ENCODE measurements around the gene ZCCHC24. TPM values are rescaled to one million over a fixed set of nuclear protein-coding genes. Genes with fewer than 3 reads are reported as not detected.

ZCCHC24 gene
- total RNA-seq, 4 donors from 2014 or later: 15.6 to 41.1 (median 22.5) TPM

- Histone ChIP-seq H3K27ac (no peak overlapping the region), H3K4me1 (peaks cover 45 to 56% (median 52%) of the 10 kb centered on the region in 4 donors), H3K4me3 (no peak overlapping the region), H3K9me3 (no peaks in the 10 kb centered on the region), H3K36me3 (no peaks in the 10 kb centered on the region), H3K27me3 (no peaks in the 10 kb centered on the region)
- TF ChIP-seq POLR2AphosphoS5 (IDR thresholded peaks at IDR 0.05): no peak
- no peak for TF ChIP-seq CTCF (IDR thresholded peaks at IDR 0.05)
- no peak for TF ChIP-seq POLR2A (IDR thresholded peaks at IDR 0.05)
- TF ChIP-seq EP300 (IDR thresholded peaks at IDR 0.05; ENCODE audit: low read depth): no peak
- intact Hi-C loops (cut with DNase I; ENCODE audit: low total_unique reads) (no loop called here), in situ Hi-C loops (cut with MboI; ENCODE audit: low pct_ligation_motif_present in 1 of 4, low pct_unique_long_range_greater_than_20kb in 1 of 4, low sequenced_read_pairs in 3 of 4) (no loop called here)
- no peak for DNase-seq
- 60 to 80% methylated on average over 1 to 10 of the region's 10 CpGs for WGBS, 2 donors (ENCODE audit: low coverage in 1 of 2)
These were observed 34.9 kb downstream of the ZCCHC24 start for GRCh38 chr10:79410315-79411094.

- Histone ChIP-seq H3K27ac (no peak overlapping the region), H3K27me3 (no peaks in the 10 kb centered on the region), H3K9me3 (no peaks in the 10 kb centered on the region), H3K36me3 (no peaks in the 10 kb centered on the region), H3K4me3 (no peak overlapping the region), H3K4me1 (peaks cover 53 to 62% (median 57%) of the 10 kb centered on the region in 4 donors)
- in situ Hi-C loops (cut with MboI; ENCODE audit: low pct_ligation_motif_present in 1 of 4, low pct_unique_long_range_greater_than_20kb in 1 of 4, low sequenced_read_pairs in 3 of 4): no loop called here
- TF ChIP-seq POLR2AphosphoS5 (IDR thresholded peaks at IDR 0.05) (no peak), POLR2A (IDR thresholded peaks at IDR 0.05) (no peak), EP300 (IDR thresholded peaks at IDR 0.05; ENCODE audit: low read depth) (no peak), CTCF (IDR thresholded peaks at IDR 0.05) (no peak)
- intact Hi-C loops (cut with DNase I; ENCODE audit: low total_unique reads): loop anchor here (5.0 kb wide), 1 partner anchor 33 kb away; no protein-coding TSS in a partner anchor
- WGBS, 2 donors (ENCODE audit: low coverage in 1 of 2): 92% methylated on average over 6 of the region's 9 CpGs; no CpG with 5 or more reads in 1 of the 2 donors
- no peak for DNase-seq
These were observed 35.7 kb downstream of the ZCCHC24 start for GRCh38 chr10:79409726-79410085.

GRCh38 chr10:79409038-79409725 lies 36.2 kb downstream of the ZCCHC24 start:
- no peak overlapping the region for H3K4me3 ChIP-seq
- TF ChIP-seq POLR2A (IDR thresholded peaks at IDR 0.05) (no peak), EP300 (IDR thresholded peaks at IDR 0.05; ENCODE audit: low read depth) (no peak), CTCF (IDR thresholded peaks at IDR 0.05) (no peak), POLR2AphosphoS5 (IDR thresholded peaks at IDR 0.05) (no peak)
- no peaks in the 10 kb centered on the region for H3K27me3 ChIP-seq
- H3K36me3 ChIP-seq: no peaks in the 10 kb centered on the region
- intact Hi-C loops (cut with DNase I; ENCODE audit: low total_unique reads) (loop anchor here (5.0 kb wide), 1 partner anchor 33 kb away; no protein-coding TSS in a partner anchor), in situ Hi-C loops (cut with MboI; ENCODE audit: low pct_ligation_motif_present in 1 of 4, low pct_unique_long_range_greater_than_20kb in 1 of 4, low sequenced_read_pairs in 3 of 4) (no loop called here)
- no peak overlapping the region for H3K27ac ChIP-seq
- H3K9me3 ChIP-seq: no peaks in the 10 kb centered on the region
- no peak for DNase-seq
- peaks cover 54 to 68% (median 62%) of the 10 kb centered on the region in 4 donors for H3K4me1 ChIP-seq
- 82% methylated on average over 6 of the region's 6 CpGs; no CpG with 5 or more reads in 1 of the 2 donors for WGBS, 2 donors (ENCODE audit: low coverage in 1 of 2)
